GM12875 (cell line): ENCODE data around the gene ACCSL.

Experiments used
- H3K4me3 ChIP-seq: one replicate; pipeline ENCODE4 v1.5.1; 2011; ENCODE audit warnings: low read depth, low read length, control low read depth
- TF ChIP-seq, protein P1 (sequence below): IDR thresholded peaks from 2 replicates; pipeline ENCODE4 v1.5.1; 2011; ENCODE audit warnings: low read depth, mild to moderate bottlenecking, control low read depth, inconsistent platforms, low read length, moderate library complexity, borderline replicate concordance; ENCODE audit not compliant: insufficient read depth

ACCSL gene

DNA sequence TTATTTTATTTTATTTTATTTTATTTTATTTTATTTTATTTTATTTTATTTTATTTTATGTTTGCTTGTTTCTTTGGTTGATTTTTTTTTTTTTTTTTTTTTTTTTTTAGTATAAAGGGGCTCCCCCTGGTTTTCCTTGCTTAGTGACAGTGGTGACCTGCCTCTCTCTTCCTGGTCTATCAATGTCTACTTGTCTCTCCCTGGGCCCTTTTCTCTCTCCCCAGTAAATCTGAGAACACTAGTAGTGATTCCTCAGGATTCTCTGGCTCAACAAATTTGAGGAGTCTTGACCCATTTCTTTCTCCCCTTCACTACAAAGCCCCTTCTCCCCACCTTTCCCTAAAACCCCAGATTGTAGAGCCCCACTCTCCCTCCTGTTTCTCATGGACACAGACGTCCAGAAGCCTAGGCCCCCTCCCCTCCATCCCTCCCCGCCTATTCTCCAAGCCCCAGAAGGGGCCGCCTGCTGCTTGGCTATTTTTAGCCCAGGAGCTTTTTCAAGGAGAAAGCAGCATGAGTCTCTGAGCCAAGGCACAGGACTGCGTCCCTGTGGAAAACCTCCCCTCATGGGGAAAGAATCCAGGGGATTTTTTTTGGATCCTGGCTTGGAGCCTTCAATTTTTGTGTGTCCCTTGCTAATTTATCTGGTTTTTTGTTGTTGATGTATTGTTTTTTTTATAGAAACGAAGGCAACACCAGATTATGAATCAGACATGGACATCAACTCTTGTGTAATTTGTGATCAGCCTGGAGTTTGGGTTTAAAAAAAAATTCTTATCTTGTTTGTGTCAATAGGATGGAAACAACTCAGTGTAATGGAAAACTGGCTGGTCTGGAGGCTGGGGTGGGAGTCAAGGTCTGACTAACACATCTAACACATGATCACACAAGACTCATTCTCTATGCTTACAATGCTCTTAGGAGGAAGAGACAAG lies 17.5 kb upstream of the ACCSL start:
- no peak overlapping the region for H3K4me3 ChIP-seq
- TF ChIP-seq, protein P1, sequence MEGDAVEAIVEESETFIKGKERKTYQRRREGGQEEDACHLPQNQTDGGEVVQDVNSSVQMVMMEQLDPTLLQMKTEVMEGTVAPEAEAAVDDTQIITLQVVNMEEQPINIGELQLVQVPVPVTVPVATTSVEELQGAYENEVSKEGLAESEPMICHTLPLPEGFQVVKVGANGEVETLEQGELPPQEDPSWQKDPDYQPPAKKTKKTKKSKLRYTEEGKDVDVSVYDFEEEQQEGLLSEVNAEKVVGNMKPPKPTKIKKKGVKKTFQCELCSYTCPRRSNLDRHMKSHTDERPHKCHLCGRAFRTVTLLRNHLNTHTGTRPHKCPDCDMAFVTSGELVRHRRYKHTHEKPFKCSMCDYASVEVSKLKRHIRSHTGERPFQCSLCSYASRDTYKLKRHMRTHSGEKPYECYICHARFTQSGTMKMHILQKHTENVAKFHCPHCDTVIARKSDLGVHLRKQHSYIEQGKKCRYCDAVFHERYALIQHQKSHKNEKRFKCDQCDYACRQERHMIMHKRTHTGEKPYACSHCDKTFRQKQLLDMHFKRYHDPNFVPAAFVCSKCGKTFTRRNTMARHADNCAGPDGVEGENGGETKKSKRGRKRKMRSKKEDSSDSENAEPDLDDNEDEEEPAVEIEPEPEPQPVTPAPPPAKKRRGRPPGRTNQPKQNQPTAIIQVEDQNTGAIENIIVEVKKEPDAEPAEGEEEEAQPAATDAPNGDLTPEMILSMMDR, result no peak

DNA sequence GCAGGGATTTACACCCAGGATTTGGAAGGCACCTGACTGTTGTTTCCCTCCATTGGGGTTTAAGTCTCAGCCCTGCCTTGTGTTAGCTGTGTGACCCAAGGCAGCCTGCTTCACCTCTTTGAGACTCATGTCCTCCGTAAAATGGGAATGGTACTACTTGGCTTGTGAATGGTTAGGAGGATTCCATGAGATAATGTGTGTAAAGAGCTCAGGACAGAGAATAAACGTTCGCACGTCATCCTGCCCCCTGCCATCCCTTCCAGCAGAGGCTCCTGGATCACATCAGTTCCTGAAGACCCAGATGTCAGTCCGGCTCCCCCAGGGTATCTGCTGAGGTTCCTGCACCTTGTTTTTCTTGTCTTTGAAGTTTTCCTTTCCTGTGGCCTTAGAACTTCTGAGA lies 16.8 kb upstream of the ACCSL start:
- TF ChIP-seq, protein P1, result no peak
- no peak overlapping the region for H3K4me3 ChIP-seq

DNA sequence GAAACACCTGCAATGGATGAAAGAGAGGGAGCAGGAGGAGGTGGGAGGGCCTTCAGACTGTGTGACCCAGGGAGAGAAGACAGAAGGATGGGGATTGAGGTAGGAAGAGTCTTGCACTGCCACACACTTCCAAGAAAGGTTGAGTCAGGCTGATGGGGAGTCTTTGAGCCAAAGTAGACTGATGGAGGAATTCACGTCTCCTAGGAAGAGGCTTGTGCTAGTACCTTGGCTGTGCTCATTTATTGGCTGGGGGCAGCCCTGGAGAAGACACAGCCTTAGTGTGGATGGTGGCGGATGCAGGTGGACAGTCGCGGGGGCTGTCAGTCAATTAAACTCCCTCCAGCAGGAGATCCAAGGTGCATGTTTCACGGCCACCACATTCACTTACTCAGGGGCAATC lies 16.2 kb upstream of the ACCSL start:
- TF ChIP-seq, protein P1, result no peak
- no peak overlapping the region for H3K4me3 ChIP-seq

DNA sequence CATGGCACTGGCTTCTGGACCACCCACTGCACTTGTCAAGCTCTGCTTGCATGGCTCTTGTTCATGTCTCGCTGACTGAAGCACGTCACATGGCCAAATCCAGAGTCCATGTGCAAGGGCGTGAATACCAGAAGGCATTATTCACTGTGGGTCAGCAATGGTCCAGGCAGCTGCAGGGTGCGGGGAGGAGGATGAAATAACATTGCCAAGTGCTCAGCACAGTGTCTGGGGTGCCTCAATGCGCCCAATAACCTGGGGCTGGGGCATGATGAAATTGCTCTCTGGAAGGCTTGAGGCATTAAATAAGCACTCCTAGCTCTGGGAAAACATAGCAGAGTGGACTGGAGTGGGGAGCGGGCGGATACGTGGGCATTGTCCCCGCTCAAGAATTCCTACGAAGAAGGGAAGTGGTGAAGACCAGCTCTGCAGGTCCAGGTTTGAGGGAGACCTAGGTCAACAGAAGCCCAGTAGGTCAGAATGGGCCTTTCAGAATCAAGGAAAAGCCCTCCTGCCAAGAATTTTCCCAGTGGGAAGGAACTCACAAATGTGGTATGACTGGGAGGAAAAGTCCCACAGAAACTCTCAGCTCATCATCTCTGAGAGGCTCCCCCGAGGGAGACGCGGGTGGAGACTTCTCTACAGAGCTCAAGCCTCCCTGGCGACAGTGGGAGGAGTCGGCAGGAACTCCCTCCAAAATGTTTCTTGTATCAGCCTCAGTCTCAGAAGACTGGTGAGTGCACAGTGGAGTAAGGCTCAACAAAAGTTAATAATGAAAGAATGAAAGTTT lies 15.3 kb upstream of the ACCSL start:
- no peak overlapping the region for H3K4me3 ChIP-seq
- TF ChIP-seq, protein P1, result no peak

DNA sequence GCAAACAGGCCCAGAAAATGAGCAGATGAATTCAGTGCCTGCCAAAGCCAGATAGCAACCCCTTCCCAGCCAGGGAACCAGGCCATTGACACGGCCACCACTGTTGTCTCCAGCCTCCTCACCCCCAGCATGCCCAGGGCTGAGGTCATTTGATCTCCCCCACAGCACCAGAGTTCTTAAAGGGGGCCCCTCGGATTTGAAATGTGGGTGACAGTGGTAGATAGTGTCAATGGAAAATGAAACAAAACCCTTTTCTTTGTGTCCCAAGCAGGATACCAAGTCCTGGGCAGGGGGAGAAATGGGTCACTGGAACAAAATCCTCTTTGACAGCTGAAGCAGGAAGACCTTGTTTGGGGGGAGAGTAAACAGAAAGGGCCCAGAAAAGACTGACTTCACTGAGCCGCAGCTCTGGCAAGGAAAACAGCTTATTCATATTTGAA lies 14.3 kb upstream of the ACCSL start:
- H3K4me3 ChIP-seq, result no peak overlapping the region
- TF ChIP-seq, protein P1, result no peak

DNA sequence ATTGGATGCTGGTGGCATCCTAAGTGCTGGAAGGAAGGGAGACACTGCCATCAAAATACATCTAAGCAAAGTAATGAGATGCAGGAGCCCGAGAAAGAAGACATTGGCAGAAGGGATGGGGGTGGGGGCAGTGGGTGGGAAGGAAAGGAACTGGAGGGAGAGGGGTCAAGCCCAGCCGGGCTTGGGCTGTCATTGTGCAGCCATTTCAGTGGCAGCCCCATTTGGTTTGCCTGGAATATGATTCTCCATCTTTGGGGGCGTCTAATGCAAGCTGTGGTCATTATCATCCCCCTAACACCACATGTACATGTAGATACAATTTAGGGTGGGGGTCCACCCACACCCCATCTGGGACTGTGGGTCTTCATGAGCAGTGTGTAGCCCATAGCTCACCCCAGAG lies 13.9 kb upstream of the ACCSL start:
- H3K4me3 ChIP-seq, result no peak overlapping the region
- TF ChIP-seq, protein P1, result no peak
